ENCODE results near the gene KRT17. TPM values are rescaled to one million over a fixed set of nuclear protein-coding genes. Genes with fewer than 3 reads are reported as not detected.
A peak's percentile ranks its signal among the peaks of the same experiment; 100 is the strongest.
"Not testable (repeated sequence)": the region's sequence is repeated elsewhere in the genome, so short reads cannot be mapped to it uniquely, and the experiment has no call there.

KRT17 gene
- total RNA-seq, 1 donor from 2014 or later, result not detected

GRCh38 chr17:41627316-41628072 is 3.1 kb upstream of the KRT17 start:
- H3K36me3 Mint-ChIP-seq (ENCODE audit: low read depth), result no peaks in the 10 kb centered on the region
- no peak for DNase-seq (ENCODE audit: low read depth, low spot score)
- H3K4me1 Mint-ChIP-seq, result no peaks in the 10 kb centered on the region
- TF ChIP-seq CTCF (conservative IDR thresholded peaks at IDR 0.05), result no peak
- H3K4me3 Mint-ChIP-seq, result no peak overlapping the region
- H3K27ac Mint-ChIP-seq (ENCODE audit: unreplicated experiment), result peak overlapping the region; percentile 76
- H3K9me3 Mint-ChIP-seq, result no peaks in the 10 kb centered on the region
- H3K27me3 Mint-ChIP-seq (ENCODE audit: low read depth), result no peaks in the 10 kb centered on the region

DNA sequence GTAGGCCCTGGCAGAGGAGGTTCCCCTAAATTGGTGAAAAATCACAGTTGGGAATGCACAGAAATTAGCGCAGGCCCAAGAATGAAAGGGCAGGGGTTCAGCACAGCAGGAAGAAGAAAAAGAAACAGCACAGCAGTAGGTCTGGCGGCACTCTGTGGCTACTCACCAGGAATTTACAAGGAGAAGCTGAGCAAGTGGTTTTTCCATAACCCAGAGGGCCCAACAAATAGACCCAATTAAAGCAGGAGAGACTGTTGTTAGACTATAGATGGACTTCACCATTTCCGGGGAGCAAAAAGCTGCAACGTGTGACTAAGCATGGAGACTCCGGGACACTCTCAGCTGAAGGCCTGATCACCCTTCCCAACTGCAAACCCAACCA is 2.5 kb upstream of the KRT17 start:
- not testable (repeated sequence) for H3K27me3 Mint-ChIP-seq (ENCODE audit: low read depth); H3K4me3 Mint-ChIP-seq; DNase-seq (ENCODE audit: low read depth, low spot score); H3K4me1 Mint-ChIP-seq; H3K36me3 Mint-ChIP-seq (ENCODE audit: low read depth); H3K9me3 Mint-ChIP-seq
- H3K27ac Mint-ChIP-seq (ENCODE audit: unreplicated experiment), result peak overlapping the region; percentile 76

GRCh38 chr17:41626028-41626913 is 1.9 kb upstream of the KRT17 start:
- not testable (repeated sequence) for H3K9me3 Mint-ChIP-seq; DNase-seq (ENCODE audit: low read depth, low spot score); H3K36me3 Mint-ChIP-seq (ENCODE audit: low read depth); H3K27ac Mint-ChIP-seq (ENCODE audit: unreplicated experiment); H3K4me3 Mint-ChIP-seq; H3K4me1 Mint-ChIP-seq; H3K27me3 Mint-ChIP-seq (ENCODE audit: low read depth)

- TF ChIP-seq CTCF (conservative IDR thresholded peaks at IDR 0.05), result no peak
- Mint-ChIP-seq H3K9me3 (no peaks in the 10 kb centered on the region), H3K4me1 (no peaks in the 10 kb centered on the region), H3K27ac (ENCODE audit: unreplicated experiment) (no peak overlapping the region), H3K36me3 (ENCODE audit: low read depth) (no peaks in the 10 kb centered on the region), H3K4me3 (no peak overlapping the region), H3K27me3 (ENCODE audit: low read depth) (no peaks in the 10 kb centered on the region)
- DNase-seq (ENCODE audit: low read depth, low spot score), result no peak
Measured at GRCh38 chr17:41625602-41626001, 1.2 kb upstream of the KRT17 start.

DNA sequence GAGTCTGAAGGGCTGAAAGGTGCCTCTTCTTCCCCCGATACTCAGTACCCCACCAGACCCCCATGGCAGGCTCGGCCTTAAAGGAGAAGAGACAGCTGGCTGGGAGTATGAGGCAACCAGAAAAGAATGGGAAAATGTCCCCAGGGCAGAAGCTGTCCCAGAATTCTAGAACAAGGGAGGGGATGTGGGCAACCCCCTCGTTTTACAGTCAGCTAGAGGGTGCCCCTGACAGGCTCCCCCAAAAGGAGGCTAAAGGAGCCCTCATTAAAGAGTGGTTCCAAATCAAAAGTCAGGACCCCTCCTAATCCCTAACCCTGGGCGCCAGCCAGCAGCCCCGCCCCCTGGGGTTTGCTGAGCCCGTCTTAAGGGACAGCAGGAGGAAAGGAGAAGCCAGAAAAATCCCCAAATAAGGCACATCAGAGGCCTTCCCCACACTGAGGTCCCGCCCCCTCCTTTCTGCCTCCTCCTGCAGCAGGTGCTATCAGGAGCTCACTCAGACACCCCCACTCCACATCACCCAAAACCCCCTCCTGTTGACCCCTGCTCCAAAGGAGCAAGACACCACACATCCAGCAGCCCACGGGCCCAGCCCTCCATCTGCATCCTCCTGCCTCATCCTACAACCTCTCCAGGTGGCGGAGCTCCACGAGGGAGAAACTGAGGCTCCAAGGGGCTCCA is 1.1 kb downstream of the KRT17 start:
- not testable (repeated sequence) for DNase-seq (ENCODE audit: low read depth, low spot score)

GRCh38 chr17:41622340-41623183 is 1.8 kb downstream of the KRT17 start:
- H3K4me3 Mint-ChIP-seq, H3K4me1 Mint-ChIP-seq: not testable (repeated sequence)
- peak overlapping the region; percentile 67 for H3K27ac Mint-ChIP-seq (ENCODE audit: unreplicated experiment)

More for the DNA sequence above, 1.1 kb downstream of the KRT17 start:
- not testable (repeated sequence) for H3K36me3 Mint-ChIP-seq (ENCODE audit: low read depth); H3K9me3 Mint-ChIP-seq; H3K27me3 Mint-ChIP-seq (ENCODE audit: low read depth); H3K4me1 Mint-ChIP-seq; H3K27ac Mint-ChIP-seq (ENCODE audit: unreplicated experiment); H3K4me3 Mint-ChIP-seq

DNA sequence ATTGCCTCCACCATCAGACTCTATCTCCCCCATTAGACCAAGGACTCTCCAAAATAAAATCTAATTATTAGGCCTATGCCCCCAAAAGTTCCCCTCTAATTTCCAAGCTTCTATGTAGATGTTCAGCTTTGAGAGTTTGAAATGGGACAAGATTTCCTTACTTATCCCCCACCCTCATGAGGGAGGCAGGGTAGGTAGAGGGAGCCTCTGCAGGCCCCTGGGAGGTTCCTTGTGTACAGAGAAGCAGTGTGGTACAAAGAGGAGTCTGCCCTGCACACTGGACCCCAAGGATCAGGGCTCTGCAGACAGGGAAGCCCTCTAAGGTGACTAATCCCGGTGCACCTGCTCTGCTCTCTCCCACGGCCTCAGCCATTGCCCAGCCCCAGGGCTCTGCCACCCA is 2.5 kb downstream of the KRT17 start:
- Mint-ChIP-seq H3K9me3 (no peaks in the 10 kb centered on the region), H3K4me3 (no peak overlapping the region), H3K27me3 (ENCODE audit: low read depth) (no peaks in the 10 kb centered on the region), H3K36me3 (ENCODE audit: low read depth) (no peaks in the 10 kb centered on the region), H3K4me1 (no peaks in the 10 kb centered on the region), H3K27ac (ENCODE audit: unreplicated experiment) (peak overlapping the region; percentile 93)
- no peak for TF ChIP-seq CTCF (conservative IDR thresholded peaks at IDR 0.05)
- DNase-seq (ENCODE audit: low read depth, low spot score), result no peak

More at GRCh38 chr17:41622340-41623183, 1.8 kb downstream of the KRT17 start:
- not testable (repeated sequence) for H3K36me3 Mint-ChIP-seq (ENCODE audit: low read depth); DNase-seq (ENCODE audit: low read depth, low spot score); H3K27me3 Mint-ChIP-seq (ENCODE audit: low read depth); H3K9me3 Mint-ChIP-seq

- H3K27ac Mint-ChIP-seq (ENCODE audit: unreplicated experiment), result peak overlapping the region; percentile 93
- H3K4me1 Mint-ChIP-seq; DNase-seq (ENCODE audit: low read depth, low spot score); H3K9me3 Mint-ChIP-seq; H3K27me3 Mint-ChIP-seq (ENCODE audit: low read depth); H3K4me3 Mint-ChIP-seq; H3K36me3 Mint-ChIP-seq (ENCODE audit: low read depth): not testable (repeated sequence)
Measured at GRCh38 chr17:41621435-41621817, 2.9 kb downstream of the KRT17 start.

Data from neural crest cell (in vitro differentiated cells).